NCI-H1092 treated with DMSO at 0.1 percent for 48 hours (cell line): Measurements from ENCODE around the gene RAB11FIP4.

Experiments
- DNase-seq: peaks from one replicate; lab custom pipeline; 2025; lab: John Stamatoyannopoulos, UW

RAB11FIP4 gene

GRCh38 chr17:31548709-31549108 lies 157.2 kb downstream of the RAB11FIP4 start:
- DNase-seq = peak; percentile 21

DNA sequence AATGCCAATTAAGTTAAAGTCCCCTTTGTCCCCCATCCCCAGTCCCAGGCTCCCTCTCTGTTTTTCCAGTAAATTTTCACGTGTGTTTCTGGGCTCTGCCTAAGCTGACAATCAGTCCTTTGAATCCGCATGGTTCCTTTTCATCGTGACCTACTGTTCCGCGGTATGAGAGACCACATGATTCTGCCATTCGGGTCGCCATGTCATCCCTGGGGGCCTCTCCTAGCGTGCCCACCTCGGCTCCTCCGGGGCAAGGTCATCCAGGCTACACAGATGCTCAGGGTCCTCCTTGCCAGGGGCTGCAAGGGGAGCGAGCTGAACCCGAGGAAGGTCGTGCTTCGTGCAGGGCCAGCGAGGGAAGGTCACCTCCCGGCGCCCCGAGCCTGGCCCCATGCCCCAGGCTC lies 157.6 kb downstream of the RAB11FIP4 start:
- DNase-seq = no peak

DNA sequence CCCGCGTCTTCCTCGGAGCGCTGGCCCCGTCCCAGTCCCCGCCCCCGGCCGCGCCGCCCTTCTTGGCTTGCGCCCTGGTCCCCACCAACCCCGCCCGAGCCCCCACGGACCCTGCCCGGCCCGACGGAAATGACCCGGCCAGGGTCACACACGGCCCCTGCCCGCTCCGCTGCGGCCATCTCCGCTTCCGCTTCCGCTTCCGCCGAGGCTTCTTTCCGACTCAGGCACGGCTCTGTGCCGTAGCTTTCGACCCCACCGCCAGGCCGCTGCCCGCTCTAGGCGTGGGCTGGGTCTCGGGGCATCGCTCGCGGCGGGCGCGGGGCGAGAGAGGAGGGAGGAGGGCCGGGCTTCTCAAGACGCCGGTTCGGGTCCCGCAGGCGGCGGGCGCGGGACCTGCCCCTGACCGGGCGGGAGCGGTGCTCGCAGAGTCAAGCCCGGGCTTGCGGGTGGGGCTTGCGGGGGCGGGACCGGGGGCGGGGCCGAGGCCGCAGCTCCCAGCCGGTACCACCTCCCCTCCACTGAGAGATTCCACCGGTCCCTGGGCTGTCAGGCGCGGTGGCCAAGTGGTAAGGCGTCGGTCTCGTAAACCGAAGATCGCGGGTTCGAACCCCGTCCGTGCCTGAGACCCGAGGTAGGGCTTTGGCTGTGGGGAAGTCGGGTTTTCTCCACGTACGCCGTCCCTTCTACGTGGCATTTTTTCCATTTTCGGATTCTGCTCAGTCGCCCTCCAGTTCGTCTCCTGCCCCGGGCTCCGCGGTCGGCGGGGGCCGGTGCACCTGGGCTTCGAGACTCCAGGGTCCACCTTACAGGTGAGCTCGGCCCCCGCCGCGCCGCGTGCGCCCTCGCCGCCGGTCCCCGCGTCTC lies 158.3 kb downstream of the RAB11FIP4 start:
- peak; percentile 91 for DNase-seq

- DNase-seq = no peak
These were observed 159.0 kb downstream of the RAB11FIP4 start for GRCh38 chr17:31550389-31551056.

DNA sequence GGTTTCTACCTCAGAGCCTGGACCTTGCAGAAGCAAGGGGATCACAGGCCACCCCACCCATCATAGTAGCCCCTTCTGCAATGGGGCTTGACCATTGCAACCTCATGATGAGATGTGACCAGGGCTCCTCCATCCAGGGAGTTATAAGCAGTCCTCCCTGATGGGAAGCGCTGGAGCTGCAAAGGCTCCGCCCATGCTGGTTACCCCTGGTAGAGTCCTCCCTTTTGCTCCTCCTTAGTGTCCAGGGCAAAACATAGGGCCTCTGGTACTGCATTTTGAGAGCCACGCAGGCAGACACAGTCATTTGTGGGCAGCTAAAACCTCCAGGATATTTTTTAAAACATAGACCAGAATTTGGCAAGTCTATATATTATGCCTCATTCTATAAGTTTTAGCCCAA lies 161.1 kb downstream of the RAB11FIP4 start:
- DNase-seq = no peak

DNA sequence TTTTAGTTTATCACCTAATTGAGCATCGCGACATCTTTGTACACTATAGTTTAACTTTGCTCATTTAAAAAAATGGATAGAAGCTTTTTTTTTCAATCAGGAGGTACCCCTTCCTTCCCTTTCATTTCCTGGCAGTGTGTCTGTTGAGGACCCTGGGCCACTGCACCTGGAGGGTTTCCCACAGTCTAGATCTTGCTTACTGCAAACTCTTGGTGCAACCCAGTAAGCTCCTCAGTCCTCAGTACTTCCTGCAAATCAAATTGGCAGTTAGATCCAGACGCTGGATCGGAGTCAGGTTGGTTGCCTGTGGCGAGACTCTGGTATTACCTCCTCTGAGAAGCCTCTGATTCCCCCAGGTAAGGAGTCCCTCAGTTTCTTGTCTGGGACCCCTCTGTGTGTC lies 162.0 kb downstream of the RAB11FIP4 start:
- DNase-seq = no peak

DNA sequence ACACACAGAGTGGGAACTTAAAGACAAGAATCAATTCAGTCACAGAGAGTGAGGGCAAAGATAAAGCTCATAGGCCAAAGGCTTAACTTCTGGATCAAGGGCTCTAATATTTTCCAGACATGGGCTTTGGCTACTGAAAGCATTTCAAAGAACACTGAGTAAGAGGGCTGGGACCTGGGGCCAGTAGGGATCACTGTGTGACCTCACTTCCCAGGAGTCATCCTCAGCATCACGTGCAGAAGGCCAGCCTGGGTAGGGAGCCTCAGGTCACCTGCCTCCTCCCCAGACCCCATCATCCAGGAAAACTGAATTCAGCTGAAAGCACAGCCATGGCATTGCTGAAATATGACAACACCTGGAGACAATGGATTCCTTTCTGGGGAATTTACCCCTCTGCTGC lies 163.5 kb downstream of the RAB11FIP4 start:
- DNase-seq = no peak

DNA sequence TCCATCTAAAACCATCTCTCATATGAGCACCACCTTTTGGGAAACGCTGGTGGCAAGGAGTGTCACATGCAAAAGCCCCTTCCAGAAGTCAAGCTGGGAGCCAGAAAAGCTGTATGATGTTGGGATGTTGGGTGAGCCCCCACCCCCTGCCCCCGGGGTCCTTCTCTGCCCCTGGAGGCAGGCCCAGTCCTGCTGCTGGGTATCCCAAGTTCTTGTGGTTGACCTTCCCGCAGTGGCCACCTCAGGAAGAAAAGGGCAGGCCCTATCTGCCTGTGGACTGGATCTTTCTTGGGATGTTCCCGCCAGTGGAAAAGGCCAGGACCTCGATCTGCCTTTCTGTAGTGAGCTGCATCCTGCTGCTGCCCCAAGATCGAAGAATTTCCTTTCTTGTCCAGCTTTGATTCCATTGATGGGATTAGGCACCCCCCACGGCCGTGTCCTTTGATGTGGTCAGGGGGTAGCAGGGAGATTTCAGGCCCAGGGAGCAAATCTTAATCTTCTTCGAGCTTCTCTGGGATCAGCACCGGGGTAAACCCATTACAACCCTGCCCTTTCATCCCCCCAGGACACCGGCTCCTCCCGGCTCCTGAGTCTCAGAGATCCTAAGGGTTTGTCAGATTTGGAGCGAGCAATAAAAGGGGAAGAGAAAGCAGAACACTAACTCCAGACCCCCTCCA lies 165.6 kb downstream of the RAB11FIP4 start:
- DNase-seq = no peak

DNA sequence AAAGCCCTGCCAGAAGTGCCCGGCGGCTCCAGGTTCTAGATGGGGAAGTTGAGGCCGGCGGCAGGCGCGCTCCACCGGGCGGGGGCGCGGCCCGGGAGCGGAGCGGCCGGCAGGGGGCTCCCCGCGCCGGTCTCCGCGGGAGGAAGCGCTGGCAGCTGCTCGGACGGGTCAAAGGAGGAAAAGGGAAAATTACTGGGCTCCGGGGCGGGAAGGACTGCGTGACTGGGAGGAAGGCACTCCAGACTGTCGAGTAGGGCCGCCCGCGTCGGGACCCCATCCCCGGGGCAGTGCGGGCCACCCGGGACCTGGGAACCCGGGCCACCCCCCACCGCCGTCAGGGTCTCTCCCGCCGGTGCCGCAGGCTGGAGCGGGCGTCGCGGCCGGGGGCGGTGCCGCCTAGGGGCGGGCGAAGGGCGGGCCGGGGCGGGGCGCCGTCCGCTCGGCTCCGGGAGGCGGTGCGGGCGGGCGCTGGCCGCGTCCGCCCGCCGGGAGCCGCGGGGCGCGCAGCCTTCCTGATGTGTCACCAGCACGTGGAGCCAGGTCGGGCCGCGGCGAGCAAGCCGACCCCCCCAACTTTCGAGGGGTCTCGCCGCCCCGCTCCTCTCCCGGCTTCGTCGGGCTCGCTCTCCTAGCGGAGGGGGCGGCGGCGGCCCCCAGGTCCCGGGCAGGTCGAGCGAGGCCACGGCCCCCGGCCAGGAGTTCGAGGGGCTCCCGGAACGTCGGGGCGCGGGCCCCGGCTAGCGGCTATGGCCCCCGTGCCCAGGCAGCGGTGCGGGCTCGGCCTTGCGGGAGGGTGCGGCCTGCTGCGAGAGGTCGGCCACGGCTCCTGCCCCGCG lies 167.5 kb downstream of the RAB11FIP4 start:
- DNase-seq = peak; percentile 79

- no peak for DNase-seq
These were observed 168.4 kb downstream of the RAB11FIP4 start for GRCh38 chr17:31559584-31560501.

GRCh38 chr17:31560616-31561235 lies 169.3 kb downstream of the RAB11FIP4 start:
- no peak for DNase-seq

GRCh38 chr17:31561469-31562375 lies 170.2 kb downstream of the RAB11FIP4 start:
- no peak for DNase-seq

DNA sequence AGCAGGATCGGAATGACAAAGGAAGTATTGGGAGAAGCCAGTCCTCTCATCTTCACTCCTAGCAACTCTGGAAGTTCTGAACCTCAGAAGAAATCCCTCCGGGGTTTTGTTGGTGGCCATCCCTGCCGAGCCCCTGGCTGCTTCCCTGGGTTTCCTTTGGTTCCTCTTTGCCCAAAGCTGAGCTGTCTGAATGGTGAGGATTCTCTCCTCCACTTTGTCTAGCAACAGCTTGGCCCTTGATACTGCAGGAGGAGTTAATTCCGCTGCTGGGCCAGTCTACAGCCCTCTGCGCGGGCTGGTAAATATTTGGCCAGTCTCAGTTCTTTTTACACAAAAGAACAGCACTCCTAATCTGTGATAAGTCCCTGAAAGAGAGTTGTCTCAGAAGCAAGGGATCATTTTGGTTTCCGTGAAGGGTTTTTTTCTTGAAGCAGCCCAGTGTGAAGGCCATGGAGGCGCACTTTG lies 170.9 kb downstream of the RAB11FIP4 start:
- DNase-seq = no peak

GRCh38 chr17:31564291-31564690 lies 172.8 kb downstream of the RAB11FIP4 start:
- no peak for DNase-seq

DNA sequence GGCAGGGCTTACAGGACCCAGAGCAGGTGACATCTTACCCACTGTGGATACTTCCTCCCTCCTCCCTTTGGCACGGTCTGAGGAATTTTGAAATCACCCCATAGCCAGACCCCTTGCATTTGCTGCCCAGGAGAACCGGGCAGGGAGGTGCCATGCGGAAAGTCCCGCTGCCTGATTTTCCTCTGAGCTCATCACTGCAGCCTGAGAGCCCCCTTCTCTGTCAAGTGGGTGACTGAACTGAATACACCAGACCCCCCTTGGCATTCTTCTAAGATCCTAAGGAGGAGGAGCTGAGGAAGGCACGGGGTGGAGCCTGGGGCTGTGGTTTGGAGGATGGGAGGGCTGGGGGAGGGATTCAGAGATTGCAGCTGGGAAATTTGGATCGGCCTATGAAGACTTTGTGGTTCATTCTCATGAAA lies 173.4 kb downstream of the RAB11FIP4 start:
- no peak for DNase-seq

DNA sequence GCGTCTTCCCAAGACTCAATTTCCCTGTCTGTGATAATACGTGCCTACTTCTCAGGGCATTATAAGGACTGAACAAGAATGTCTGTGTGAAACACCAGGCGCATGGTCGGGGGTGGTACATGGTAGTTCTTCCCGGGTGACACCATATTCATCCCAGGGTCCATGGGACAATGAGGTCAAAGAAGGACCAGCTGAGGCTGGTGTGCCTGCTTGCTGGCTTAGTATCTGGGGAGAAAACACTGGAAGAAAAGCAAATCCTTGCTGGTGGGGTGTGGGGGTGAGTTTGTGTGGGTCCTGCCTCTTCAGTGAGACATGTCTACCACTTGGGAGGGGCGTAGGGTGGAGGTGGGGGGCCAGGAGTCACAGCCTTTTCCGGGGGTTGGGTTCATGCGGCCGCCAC lies 174.2 kb downstream of the RAB11FIP4 start:
- no peak for DNase-seq

DNA sequence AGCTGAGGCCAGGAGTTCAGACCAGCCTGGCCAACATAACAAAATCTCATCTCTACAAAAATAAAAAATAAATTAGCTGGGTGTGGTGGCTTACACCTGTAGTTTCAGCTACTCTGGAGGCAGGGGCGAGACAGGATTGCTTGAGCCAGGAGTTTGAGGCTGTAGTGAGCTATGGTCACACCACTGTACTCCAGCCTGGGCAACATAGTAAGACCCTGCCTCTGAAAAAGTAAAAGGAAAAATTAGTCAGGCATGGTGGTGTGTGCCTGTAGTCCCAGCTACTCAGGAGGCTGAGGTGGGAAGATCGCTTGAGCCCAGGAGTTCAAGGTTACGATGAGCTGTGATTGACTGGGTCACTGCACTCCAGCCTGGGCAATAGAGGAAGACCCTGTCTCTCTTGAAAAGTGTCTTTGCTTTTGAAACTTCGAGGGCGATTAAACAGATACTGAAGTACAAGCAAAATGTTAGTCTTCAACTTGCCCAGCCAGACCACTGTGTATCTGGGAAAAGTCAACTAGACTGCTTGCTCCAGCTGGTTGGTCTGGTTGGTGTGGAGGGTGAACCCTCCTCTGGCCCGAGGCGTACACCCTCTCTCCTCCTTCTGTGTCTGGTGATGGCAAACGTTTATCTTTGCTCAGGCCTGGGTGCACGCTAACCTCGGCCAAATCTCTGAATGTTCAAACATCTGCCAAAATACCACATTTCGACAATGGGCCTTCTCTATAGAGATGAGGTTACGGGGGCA lies 174.9 kb downstream of the RAB11FIP4 start:
- no peak for DNase-seq

- no peak for DNase-seq
These were observed 175.5 kb downstream of the RAB11FIP4 start for GRCh38 chr17:31566992-31567373.

GRCh38 chr17:31568121-31568520 lies 176.6 kb downstream of the RAB11FIP4 start:
- DNase-seq = no peak
